Coronary artery (tissue), 2 donors: ENCODE results near the gene STAG1.
"Not testable (repeated sequence)": the region's sequence is repeated elsewhere in the genome, so short reads cannot be mapped to it uniquely, and the experiment has no call there.

ENCODE experiments used
- DNase-seq: peaks from one replicate; pipeline ENCODE4 v3.0.0-alpha.2; 2017; ENCODE audit warnings: low spot score
- H3K27ac ChIP-seq, 2 donors: fragments of 200-600 bp; sonication (generic); one replicate each; pipeline ENCODE4 v1.5.1; 2016 to 2019
- H3K4me3 ChIP-seq: fragments of 200-600 bp; sonication (generic); 2 replicates; pipeline ENCODE4 v1.5.1; 2016; ENCODE audit warnings: mild to moderate bottlenecking, moderate library complexity
- CTCF ChIP-seq: fragments of 200-600 bp; sonication (generic); IDR thresholded peaks from one replicate; pipeline ENCODE4 v1.5.1; 2019; ENCODE audit warnings: antibody characterized with exemption

STAG1 gene

GRCh38 chr3:136741063-136741462, 11.1 kb downstream of the STAG1 start:
- DNase-seq, result no peak
- TF ChIP-seq CTCF, result no peak
- H3K27ac ChIP-seq, result no peak overlapping the region
- no peak overlapping the region for H3K4me3 ChIP-seq

- no peak overlapping the region for H3K27ac ChIP-seq
- no peak overlapping the region for H3K4me3 ChIP-seq
- no peak for DNase-seq
- TF ChIP-seq CTCF, result no peak
Observed at GRCh38 chr3:136740351-136740958, 11.7 kb downstream of the STAG1 start.

GRCh38 chr3:136736950-136737349, 15.2 kb downstream of the STAG1 start:
- DNase-seq, H3K4me3 ChIP-seq, H3K27ac ChIP-seq: not testable (repeated sequence)

DNA sequence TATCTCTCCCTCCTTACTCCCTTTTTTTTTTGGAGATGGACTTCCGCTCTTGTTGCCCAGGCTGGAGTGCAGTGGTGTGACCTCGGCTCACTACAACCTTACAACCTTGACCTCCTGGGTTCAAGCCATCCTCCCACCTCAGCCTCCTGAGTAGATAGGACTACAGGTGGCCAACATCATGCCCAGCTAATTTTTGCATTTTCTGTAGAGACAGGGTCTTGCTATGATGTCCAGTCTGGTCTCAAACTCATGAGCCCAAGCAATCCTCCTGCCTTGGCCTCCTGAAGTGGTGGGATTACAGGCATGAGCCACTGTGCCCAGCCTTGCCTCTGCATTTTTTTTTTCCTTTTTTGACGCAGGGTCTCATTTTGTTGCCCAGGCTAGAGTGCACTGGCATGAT, 17.1 kb downstream of the STAG1 start:
- Histone ChIP-seq H3K4me3 (no peak overlapping the region), H3K27ac (no peak overlapping the region)
- DNase-seq, result no peak
- TF ChIP-seq CTCF, result no peak

DNA sequence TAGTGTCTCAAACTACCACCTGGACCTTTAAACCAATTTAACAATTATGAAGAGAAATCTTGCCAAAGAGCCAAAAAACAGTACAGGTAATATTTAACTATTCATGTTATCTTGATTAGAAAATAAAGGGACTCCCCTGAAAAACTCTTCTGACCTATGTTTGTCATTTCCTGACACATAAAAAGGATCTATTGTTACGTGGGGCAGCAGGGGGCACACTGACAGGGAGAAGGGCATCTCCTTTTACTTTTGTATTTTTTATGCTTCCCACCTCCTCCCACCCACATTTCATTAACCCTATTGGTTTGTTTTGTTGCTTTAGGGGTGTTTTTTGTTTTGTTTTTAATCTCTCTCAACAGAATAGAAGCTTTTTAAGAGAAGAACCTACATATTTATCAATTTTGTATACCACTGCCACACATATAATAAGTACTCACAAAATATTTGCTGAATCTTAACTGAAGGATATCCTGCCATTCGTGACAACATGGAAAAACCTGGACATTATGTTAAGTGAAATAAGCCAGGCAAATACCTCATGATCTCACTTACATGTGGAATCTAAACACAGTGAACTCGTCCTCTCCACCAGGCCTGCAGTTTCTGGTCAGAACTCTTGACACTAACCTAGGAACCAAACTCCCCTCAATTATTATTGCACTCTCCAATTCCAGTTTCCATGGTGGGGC, 17.7 kb downstream of the STAG1 start:
- Histone ChIP-seq H3K4me3 (no peak overlapping the region), H3K27ac (no peak overlapping the region)
- no peak for TF ChIP-seq CTCF
- no peak for DNase-seq

DNA sequence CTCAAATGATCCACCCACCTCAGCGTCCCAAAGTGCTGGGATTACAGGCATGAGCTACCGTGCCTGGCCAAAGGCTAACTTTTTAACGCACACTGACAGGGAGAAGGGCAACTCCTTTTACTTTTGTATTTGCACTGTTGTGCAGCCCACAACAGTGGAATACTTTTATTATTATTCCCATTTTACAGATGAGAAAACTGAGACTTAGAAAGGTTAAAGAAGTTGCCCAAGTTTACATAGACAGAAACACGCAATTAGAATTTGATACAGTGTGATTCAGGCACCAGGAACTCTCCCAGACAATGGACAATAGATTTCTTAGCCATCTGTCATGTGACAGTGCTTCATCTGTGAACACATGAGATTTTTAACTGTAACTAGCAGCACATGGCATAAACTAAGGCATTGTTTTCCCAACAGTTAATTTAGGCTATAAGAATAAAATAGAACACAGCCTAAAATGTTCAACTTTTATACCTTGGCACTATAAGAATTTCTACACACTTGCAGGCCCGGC, 18.8 kb downstream of the STAG1 start:
- Histone ChIP-seq H3K27ac (no peak overlapping the region), H3K4me3 (no peak overlapping the region)
- TF ChIP-seq CTCF, result no peak
- no peak for DNase-seq

DNA sequence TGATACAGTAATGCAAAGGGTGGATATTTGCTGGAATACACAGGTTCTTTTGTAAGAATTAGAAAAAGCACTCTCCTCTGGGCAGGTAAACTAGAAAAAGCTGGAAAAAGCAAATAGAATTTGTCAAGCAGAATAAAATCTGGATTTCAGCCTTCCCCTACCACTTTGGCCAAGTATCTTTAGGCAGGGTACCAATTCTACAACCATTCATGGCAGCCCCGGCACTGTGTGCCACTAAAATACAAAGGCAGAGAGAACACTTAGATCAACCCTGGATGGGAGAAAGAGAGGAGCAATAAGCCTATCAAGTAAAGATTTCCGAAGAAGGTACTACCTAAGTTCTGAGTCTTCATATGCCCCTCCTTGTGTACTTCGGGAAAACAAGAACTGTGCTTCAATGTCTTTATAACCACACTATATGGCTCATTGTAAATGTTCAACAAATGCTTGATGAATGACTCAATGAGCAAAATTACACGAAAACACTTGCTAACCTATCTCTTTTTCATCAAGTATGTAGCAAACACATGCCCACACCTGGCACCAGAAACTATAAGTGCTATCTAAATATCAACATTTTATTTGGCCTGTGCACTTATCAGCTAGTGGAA, 20.8 kb downstream of the STAG1 start:
- no peak for DNase-seq
- H3K27ac ChIP-seq, result no peak overlapping the region
- TF ChIP-seq CTCF, result no peak
- no peak overlapping the region for H3K4me3 ChIP-seq
